Body of pancreas (tissue), 4 donors: ENCODE results near the gene FLII.

ENCODE experiments used
- CTCF ChIP-seq, 7 experiments: fragments of 450-650 bp in 4 of 7; fragments of 200-600 bp in 3 of 7; sonication (generic) in 3 of 7; IDR thresholded peaks; one replicate each; pipeline ENCODE4 v1.5.1; 2016 to 2019; ENCODE audit warnings: antibody characterized with exemption in 7 of 7
- POLR2A ChIP-seq, 3 donors: fragments of 450-650 bp; IDR thresholded peaks; one replicate each; pipeline ENCODE4 v1.6.1; 2016; ENCODE audit warnings: antibody characterized with exemption in 3 of 3, mild to moderate bottlenecking in 2 of 3

GRCh38 chr17:18225121-18225641 is 33.4 kb downstream of the FLII start, which contains the start of gene LLGL1:
- TF ChIP-seq CTCF (IDR thresholded peaks at IDR 0.05) (no peak), POLR2A (IDR thresholded peaks at IDR 0.05) (no peak)
